Transverse colon (tissue), 3 donors: ENCODE results near the gene GRAMD1C.

Source experiments
- EP300 ChIP-seq: sonication (generic); formaldehyde crosslinking; IDR thresholded peaks from one replicate; pipeline ENCODE4 v1.6.1; 2017; ENCODE audit warnings: antibody characterized with exemption, low read depth
- TF ChIP-seq, protein P1 (sequence below), 5 experiments: fragments of 200-600 bp in 3 of 5; fragments of 450-650 bp in 2 of 5; sonication (generic) in 3 of 5; IDR thresholded peaks; 1 replicate in 2 of 5; 2 replicates in 3 of 5; pipeline ENCODE4 v1.5.1; 2016 to 2017; ENCODE audit warnings: antibody characterized with exemption in 5 of 5, inconsistent platforms in 3 of 5, mild to moderate bottlenecking in 2 of 5, moderate library complexity in 1 of 5

DNA sequence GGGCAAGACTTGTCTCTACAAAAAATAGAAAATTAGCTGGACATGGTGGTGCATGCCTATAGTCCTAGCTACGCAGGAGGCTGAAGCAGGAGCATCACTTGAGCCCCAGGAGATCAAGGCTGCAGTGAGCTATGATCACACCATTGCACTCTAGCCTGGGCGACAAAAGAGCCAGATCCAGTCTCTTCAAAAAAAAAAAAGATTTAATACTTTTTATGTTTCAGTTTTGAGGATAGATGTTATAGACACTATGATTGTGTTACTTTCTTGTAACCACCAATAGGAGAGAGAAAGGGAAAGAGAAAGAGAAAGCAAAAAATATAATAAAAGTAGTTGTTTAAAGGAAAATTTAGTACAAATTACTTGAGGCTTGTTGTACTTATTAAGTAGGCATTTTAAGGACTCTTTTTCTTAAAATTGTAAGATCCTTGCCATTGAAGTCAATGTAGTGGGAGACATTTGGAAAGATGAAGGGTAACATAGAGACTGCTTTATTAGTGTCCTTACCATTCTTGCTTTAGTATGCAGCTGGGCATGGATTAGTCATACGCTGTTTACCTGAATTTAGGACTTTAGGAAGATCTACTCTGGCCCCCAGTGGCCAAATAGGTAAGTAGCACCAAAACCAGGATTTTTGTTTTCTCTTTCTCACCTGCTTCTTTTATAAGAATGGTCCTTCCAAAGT is 74.1 kb downstream of the GRAMD1C start:
- TF ChIP-seq, protein P1, sequence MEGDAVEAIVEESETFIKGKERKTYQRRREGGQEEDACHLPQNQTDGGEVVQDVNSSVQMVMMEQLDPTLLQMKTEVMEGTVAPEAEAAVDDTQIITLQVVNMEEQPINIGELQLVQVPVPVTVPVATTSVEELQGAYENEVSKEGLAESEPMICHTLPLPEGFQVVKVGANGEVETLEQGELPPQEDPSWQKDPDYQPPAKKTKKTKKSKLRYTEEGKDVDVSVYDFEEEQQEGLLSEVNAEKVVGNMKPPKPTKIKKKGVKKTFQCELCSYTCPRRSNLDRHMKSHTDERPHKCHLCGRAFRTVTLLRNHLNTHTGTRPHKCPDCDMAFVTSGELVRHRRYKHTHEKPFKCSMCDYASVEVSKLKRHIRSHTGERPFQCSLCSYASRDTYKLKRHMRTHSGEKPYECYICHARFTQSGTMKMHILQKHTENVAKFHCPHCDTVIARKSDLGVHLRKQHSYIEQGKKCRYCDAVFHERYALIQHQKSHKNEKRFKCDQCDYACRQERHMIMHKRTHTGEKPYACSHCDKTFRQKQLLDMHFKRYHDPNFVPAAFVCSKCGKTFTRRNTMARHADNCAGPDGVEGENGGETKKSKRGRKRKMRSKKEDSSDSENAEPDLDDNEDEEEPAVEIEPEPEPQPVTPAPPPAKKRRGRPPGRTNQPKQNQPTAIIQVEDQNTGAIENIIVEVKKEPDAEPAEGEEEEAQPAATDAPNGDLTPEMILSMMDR (IDR thresholded peaks at IDR 0.05) = peak; percentile 48 to 76 (median 59)
- no peak for TF ChIP-seq EP300
